GM21786 (cell line): ENCODE results near the gene AKAP13.
"Not testable (repeated sequence)": the region's sequence is repeated elsewhere in the genome, so short reads cannot be mapped to it uniquely, and the experiment has no call there.

ENCODE experiments used
- ATAC-seq: cut with Tn5 transposase; IDR thresholded peaks from one replicate; pipeline ENCODE4 v1.9.1; 2021; ENCODE audit not compliant: unreplicated experiment

AKAP13 gene

GRCh38 chr15:85380217-85380811 is at the start of gene AKAP13:
Gene AKAP13, plus strand, starts transcription at chr15:85380603. Its CDS starts 105,118 bp downstream, at chr15:85485721.
- peak; percentile 88 for ATAC-seq

- ATAC-seq, result peak; percentile 61
These were observed 49.4 kb upstream of the AKAP13 start for GRCh38 chr15:85330901-85331588.

GRCh38 chr15:85331655-85332285 is 48.6 kb upstream of the AKAP13 start:
- ATAC-seq, result no peak

- ATAC-seq, result no peak
These were observed 47.1 kb upstream of the AKAP13 start for GRCh38 chr15:85333132-85333831.

- ATAC-seq, result no peak
These were observed 46.2 kb upstream of the AKAP13 start for GRCh38 chr15:85334241-85334640.

- no peak for ATAC-seq
These were observed 45.0 kb upstream of the AKAP13 start for GRCh38 chr15:85335193-85335942.

- no peak for ATAC-seq
These were observed 43.5 kb upstream of the AKAP13 start for GRCh38 chr15:85336880-85337279.

- ATAC-seq, result no peak
These were observed 42.9 kb upstream of the AKAP13 start for GRCh38 chr15:85337425-85338074.

GRCh38 chr15:85340321-85340665 is 40.1 kb upstream of the AKAP13 start:
- no peak for ATAC-seq

GRCh38 chr15:85340852-85341251 is 39.6 kb upstream of the AKAP13 start:
- ATAC-seq, result no peak

GRCh38 chr15:85342163-85342562 is 38.2 kb upstream of the AKAP13 start:
- ATAC-seq, result not testable (repeated sequence)

- ATAC-seq, result not testable (repeated sequence)
These were observed 37.0 kb upstream of the AKAP13 start for GRCh38 chr15:85343443-85343842.

- not testable (repeated sequence) for ATAC-seq
These were observed 36.2 kb upstream of the AKAP13 start for GRCh38 chr15:85344241-85344640.

GRCh38 chr15:85344653-85345114 is 35.7 kb upstream of the AKAP13 start:
- not testable (repeated sequence) for ATAC-seq

- not testable (repeated sequence) for ATAC-seq
These were observed 35.0 kb upstream of the AKAP13 start for GRCh38 chr15:85345196-85345918.

- ATAC-seq, result not testable (repeated sequence)
These were observed 33.8 kb upstream of the AKAP13 start for GRCh38 chr15:85346462-85347084.

- ATAC-seq, result not testable (repeated sequence)
These were observed 32.9 kb upstream of the AKAP13 start for GRCh38 chr15:85347264-85348047.

- ATAC-seq, result not testable (repeated sequence)
These were observed 32.2 kb upstream of the AKAP13 start for GRCh38 chr15:85348048-85348766.
